ENCODE measurements around the gene FZD10. TPM values are rescaled to one million over a fixed set of nuclear protein-coding genes. Genes with fewer than 3 reads are reported as not detected.

Gene FZD10
- total RNA-seq, 1 experiment from 2014 or later: not detected

- TF ChIP-seq, protein P1, sequence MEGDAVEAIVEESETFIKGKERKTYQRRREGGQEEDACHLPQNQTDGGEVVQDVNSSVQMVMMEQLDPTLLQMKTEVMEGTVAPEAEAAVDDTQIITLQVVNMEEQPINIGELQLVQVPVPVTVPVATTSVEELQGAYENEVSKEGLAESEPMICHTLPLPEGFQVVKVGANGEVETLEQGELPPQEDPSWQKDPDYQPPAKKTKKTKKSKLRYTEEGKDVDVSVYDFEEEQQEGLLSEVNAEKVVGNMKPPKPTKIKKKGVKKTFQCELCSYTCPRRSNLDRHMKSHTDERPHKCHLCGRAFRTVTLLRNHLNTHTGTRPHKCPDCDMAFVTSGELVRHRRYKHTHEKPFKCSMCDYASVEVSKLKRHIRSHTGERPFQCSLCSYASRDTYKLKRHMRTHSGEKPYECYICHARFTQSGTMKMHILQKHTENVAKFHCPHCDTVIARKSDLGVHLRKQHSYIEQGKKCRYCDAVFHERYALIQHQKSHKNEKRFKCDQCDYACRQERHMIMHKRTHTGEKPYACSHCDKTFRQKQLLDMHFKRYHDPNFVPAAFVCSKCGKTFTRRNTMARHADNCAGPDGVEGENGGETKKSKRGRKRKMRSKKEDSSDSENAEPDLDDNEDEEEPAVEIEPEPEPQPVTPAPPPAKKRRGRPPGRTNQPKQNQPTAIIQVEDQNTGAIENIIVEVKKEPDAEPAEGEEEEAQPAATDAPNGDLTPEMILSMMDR (IDR thresholded peaks at IDR 0.05; ENCODE audit: unreplicated experiment): no peak
- H3K4me3 Mint-ChIP-seq (ENCODE audit: unreplicated experiment): no peak overlapping the region
- peaks cover 10% of the 10 kb centered on the region for H3K9me3 Mint-ChIP-seq (ENCODE audit: unreplicated experiment)
- no peaks in the 10 kb centered on the region for H3K27me3 Mint-ChIP-seq (ENCODE audit: insufficient read depth, unreplicated experiment)
- intact Hi-C loops (cut with micrococcal nuclease): no loop called here
- no TSS peak for BruUV-seq (replicated peaks)
- H3K4me1 Mint-ChIP-seq (ENCODE audit: insufficient read depth, unreplicated experiment): no peaks in the 10 kb centered on the region
- no peak overlapping the region for H3K27ac Mint-ChIP-seq (ENCODE audit: low read depth, unreplicated experiment)
- H3K36me3 Mint-ChIP-seq (ENCODE audit: insufficient read depth, unreplicated experiment): no peaks in the 10 kb centered on the region
- DNase-seq (ENCODE audit: unreplicated experiment): peak; percentile 58
- ChIA-PET CTCF (interaction anchor here (0.6 to 1.2 kb wide), 4 partner anchors 11 to 1374 kb away, joined by 3 to 4 read pairs (median 3); no protein-coding TSS in a partner anchor), POLR2A (no interaction called here)
These were observed 14.2 kb upstream of the FZD10 start for GRCh38 chr12:130147875-130148596.

- no peak for DNase-seq (ENCODE audit: unreplicated experiment)
- BruUV-seq (replicated peaks): no TSS peak
- intact Hi-C loops (cut with micrococcal nuclease): no loop called here
- peaks cover 11% of the 10 kb centered on the region for H3K9me3 Mint-ChIP-seq (ENCODE audit: unreplicated experiment)
- H3K27me3 Mint-ChIP-seq (ENCODE audit: insufficient read depth, unreplicated experiment): no peaks in the 10 kb centered on the region
- ChIA-PET CTCF (interaction anchor here (1.8 kb wide), 1 partner anchor 104 kb away, joined by 6 read pairs; no protein-coding TSS in a partner anchor), POLR2A (no interaction called here)
- H3K36me3 Mint-ChIP-seq (ENCODE audit: insufficient read depth, unreplicated experiment): no peaks in the 10 kb centered on the region
- no peak overlapping the region for H3K27ac Mint-ChIP-seq (ENCODE audit: low read depth, unreplicated experiment)
- TF ChIP-seq, protein P1 (IDR thresholded peaks at IDR 0.05; ENCODE audit: unreplicated experiment): no peak
- no peak overlapping the region for H3K4me3 Mint-ChIP-seq (ENCODE audit: unreplicated experiment)
- no peaks in the 10 kb centered on the region for H3K4me1 Mint-ChIP-seq (ENCODE audit: insufficient read depth, unreplicated experiment)
These were observed 10.4 kb upstream of the FZD10 start for GRCh38 chr12:130151846-130152245.

GRCh38 chr12:130152386-130152785 is 9.9 kb upstream of the FZD10 start:
- Mint-ChIP-seq H3K36me3 (ENCODE audit: insufficient read depth, unreplicated experiment) (no peaks in the 10 kb centered on the region), H3K9me3 (ENCODE audit: unreplicated experiment) (peaks cover 11% of the 10 kb centered on the region), H3K4me3 (ENCODE audit: unreplicated experiment) (no peak overlapping the region), H3K27ac (ENCODE audit: low read depth, unreplicated experiment) (no peak overlapping the region), H3K4me1 (ENCODE audit: insufficient read depth, unreplicated experiment) (no peaks in the 10 kb centered on the region), H3K27me3 (ENCODE audit: insufficient read depth, unreplicated experiment) (no peaks in the 10 kb centered on the region)
- no peak for DNase-seq (ENCODE audit: unreplicated experiment)
- TF ChIP-seq, protein P1 (IDR thresholded peaks at IDR 0.05; ENCODE audit: unreplicated experiment): no peak
- no TSS peak for BruUV-seq (replicated peaks)
- intact Hi-C loops (cut with micrococcal nuclease): no loop called here
- POLR2A ChIA-PET: no interaction called here
- CTCF ChIA-PET: interaction anchor here (1.8 kb wide), 1 partner anchor 105 kb away, joined by 6 read pairs; no protein-coding TSS in a partner anchor

DNA sequence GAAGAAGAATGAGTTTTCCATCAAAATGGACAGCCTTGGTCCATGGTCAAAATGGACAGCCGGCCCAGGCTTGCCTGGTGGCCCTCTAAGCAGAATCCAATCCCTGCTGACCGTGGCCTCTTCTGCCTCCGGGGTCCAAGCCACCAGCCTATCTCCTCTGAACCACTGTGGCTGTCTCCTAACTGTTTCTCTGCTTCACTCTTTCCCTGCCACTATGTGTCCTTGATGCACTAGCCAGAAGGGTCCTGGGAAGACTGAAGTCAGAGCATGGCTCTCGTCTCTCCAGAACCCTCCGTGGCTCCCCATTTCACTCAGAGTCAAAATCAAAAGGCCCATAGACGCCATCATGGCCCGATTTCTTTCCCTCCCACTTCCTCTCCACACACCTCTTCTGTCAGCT is 8.5 kb upstream of the FZD10 start:
- H3K27ac Mint-ChIP-seq (ENCODE audit: low read depth, unreplicated experiment): no peak overlapping the region
- intact Hi-C loops (cut with micrococcal nuclease): no loop called here
- TF ChIP-seq, protein P1 (IDR thresholded peaks at IDR 0.05; ENCODE audit: unreplicated experiment): no peak
- no peak overlapping the region for H3K4me3 Mint-ChIP-seq (ENCODE audit: unreplicated experiment)
- CTCF ChIA-PET: no interaction called here
- no peaks in the 10 kb centered on the region for H3K27me3 Mint-ChIP-seq (ENCODE audit: insufficient read depth, unreplicated experiment)
- peaks cover 11% of the 10 kb centered on the region for H3K9me3 Mint-ChIP-seq (ENCODE audit: unreplicated experiment)
- H3K4me1 Mint-ChIP-seq (ENCODE audit: insufficient read depth, unreplicated experiment): no peaks in the 10 kb centered on the region
- no TSS peak for BruUV-seq (replicated peaks)
- no peaks in the 10 kb centered on the region for H3K36me3 Mint-ChIP-seq (ENCODE audit: insufficient read depth, unreplicated experiment)
- POLR2A ChIA-PET: no interaction called here
- DNase-seq (ENCODE audit: unreplicated experiment): no peak
